Small intestine (tissue), 7 donors: ENCODE data around the gene SCYGR4. TPM values are rescaled to one million over a fixed set of nuclear protein-coding genes. Genes with fewer than 3 reads are reported as not detected.
A peak's percentile ranks its signal among the peaks of the same experiment; 100 is the strongest.

ENCODE experiments used
- DNase-seq, 2 donors: peaks; one replicate each; pipeline versions ENCODE4 v3.0.0 to v3.0.0-alpha.2; 2013
- FAIRE-seq: peaks from 2 replicates; lab custom pipeline; 2012; peaks lifted over from hg19 to GRCh38; lab: Jason Lieb, UNC
- H3K27ac ChIP-seq, 3 donors: one replicate each; pipeline ENCODE4 v1.5.1; 2013; ENCODE audit warnings: low read length in 2 of 3, mild to moderate bottlenecking in 2 of 3, control low read depth in 1 of 3, inconsistent platforms in 1 of 3, low read depth in 1 of 3, moderate library complexity in 1 of 3
- H3K27me3 ChIP-seq, 3 donors: one replicate each; pipeline ENCODE4 v1.6.1; 2013; ENCODE audit warnings: low read length in 3 of 3, inconsistent platforms in 1 of 3; ENCODE audit not compliant: control insufficient read depth in 3 of 3, insufficient read depth in 3 of 3
- H3K36me3 ChIP-seq, 3 donors: one replicate each; pipeline ENCODE4 v1.6.1; 2013; ENCODE audit warnings: low read length in 3 of 3, inconsistent platforms in 1 of 3, low read depth in 1 of 3, mild to moderate bottlenecking in 1 of 3, moderate library complexity in 1 of 3; ENCODE audit not compliant: control insufficient read depth in 3 of 3, insufficient read depth in 2 of 3
- H3K4me1 ChIP-seq, 3 donors: one replicate each; pipeline ENCODE4 v1.6.1; 2013; ENCODE audit warnings: low read length in 2 of 3, inconsistent platforms in 1 of 3, low read depth in 1 of 3, mild to moderate bottlenecking in 1 of 3, moderate library complexity in 1 of 3; ENCODE audit not compliant: control insufficient read depth in 3 of 3, insufficient read depth in 2 of 3
- H3K4me3 ChIP-seq, 3 donors: one replicate each; pipeline ENCODE4 v1.5.1; 2013; ENCODE audit warnings: low read length in 3 of 3, control low read depth in 1 of 3, inconsistent platforms in 1 of 3, low read depth in 1 of 3, mild to moderate bottlenecking in 1 of 3, moderate library complexity in 1 of 3
- H3K9me3 ChIP-seq, 2 donors: one replicate each; pipeline ENCODE4 v1.6.1; 2013; ENCODE audit warnings: low read depth in 1 of 2, low read length in 1 of 2; ENCODE audit not compliant: control insufficient read depth in 2 of 2, insufficient read depth in 1 of 2
- WGBS, 3 donors: extraction: QIAGEN DNeasy Blood & Tissue Kit; methylation state at CpG; one replicate each; pipeline ENCODE4 v1.1.7; 2013; 5-methylcytosine and 5-hydroxymethylcytosine counted together
- polyA plus RNA-seq, 4 donors: library from polyadenylated mRNA; stranded (reverse) in 3 of 4; unstranded in 1 of 4; fragments of 200-250 nt in 3 of 4; fragments of 120-200 nt in 1 of 4; gene quantifications; one replicate each; pipeline versions ENCODE4 v1.2.1 to v1.2.3, GENCODE V29; 2013
- donor health status: healthy with polysubstance abuse.
- donor health status: control.
- donor health status: control.
- donor health status: Bipolar disorder and iron deficiency.
- donor health status: healthy.

The SCYGR4 gene
- polyA plus RNA-seq, 4 donors = not detected

DNA sequence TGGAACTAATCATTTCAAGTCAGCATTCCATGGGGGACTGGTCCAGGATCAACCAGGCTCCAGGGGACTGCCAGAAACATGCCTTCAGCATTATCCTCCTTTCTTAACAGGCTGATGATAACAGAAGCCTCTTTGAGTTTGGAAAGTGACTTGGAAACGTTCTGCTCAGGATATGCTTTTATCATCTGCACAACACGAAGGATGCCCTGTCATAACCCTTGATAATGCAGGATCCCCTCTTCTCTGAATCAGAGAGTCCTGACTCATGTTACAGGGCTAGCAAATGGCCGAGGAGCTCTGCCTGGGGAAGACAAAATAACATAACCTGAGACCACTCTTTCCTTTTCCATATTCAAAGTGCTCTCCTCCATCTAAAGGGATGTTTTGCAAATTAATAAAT is 9.4 kb upstream of the SCYGR4 start:
- no peaks in the 10 kb centered on the region for H3K36me3 ChIP-seq
- DNase-seq (no peak), FAIRE-seq (no peak)
- no peak overlapping the region for H3K27ac ChIP-seq
- 57 to 80% (median 67%) methylated on average over 3 of the region's 3 CpGs for WGBS, 3 donors
- H3K4me1 ChIP-seq = no peaks in the 10 kb centered on the region
- peaks cover 0 to 3% (median 0%) of the 10 kb centered on the region in 3 donors for H3K27me3 ChIP-seq
- H3K4me3 ChIP-seq = no peak overlapping the region
- no peaks in the 10 kb centered on the region for H3K9me3 ChIP-seq

DNA sequence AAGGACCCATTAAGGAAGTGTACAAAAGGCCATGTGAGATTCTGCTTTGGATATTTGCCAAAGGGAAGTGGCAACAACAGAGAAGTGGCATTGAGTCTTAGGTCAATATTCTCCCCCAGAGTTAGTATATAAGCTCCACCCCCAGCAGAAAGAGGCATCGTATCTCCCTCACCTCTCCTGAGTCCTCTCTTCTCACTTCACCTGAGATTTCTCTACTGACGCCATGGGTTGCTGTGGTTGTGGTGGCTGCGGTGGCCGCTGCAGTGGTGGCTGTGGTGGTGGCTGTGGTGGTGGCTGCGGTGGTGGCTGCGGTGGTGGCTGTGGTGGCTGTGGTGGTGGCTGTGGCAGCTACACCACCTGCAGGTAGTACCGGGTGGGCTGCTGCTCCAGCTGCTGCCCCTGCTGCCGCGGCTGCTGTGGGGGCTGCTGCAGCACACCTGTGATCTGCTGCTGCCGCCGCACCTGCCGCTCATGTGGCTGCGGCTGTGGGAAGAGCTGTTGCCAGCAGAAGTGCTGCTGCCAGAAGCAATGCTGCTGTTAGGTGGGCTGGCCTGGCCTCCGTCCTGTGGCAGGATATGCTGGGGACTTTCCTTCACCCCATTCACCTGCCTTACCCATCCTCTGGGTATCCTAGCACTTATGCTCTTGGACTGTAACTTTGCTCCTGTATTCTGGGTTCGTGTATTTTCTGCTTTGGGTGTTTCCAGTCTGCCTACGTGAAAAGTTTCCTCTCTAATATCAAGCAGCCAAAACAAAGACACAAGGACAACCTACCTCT is 8.5 kb upstream of the SCYGR4 start:
- Histone ChIP-seq H3K27me3 (peaks cover 0 to 3% (median 0%) of the 10 kb centered on the region in 3 donors), H3K4me1 (no peaks in the 10 kb centered on the region), H3K9me3 (no peaks in the 10 kb centered on the region), H3K36me3 (no peaks in the 10 kb centered on the region), H3K4me3 (no peak overlapping the region), H3K27ac (no peak overlapping the region)
- WGBS, 3 donors = 61 to 79% (median 71%) methylated on average over 10 to 16 of the region's 16 CpGs
- DNase-seq = peak in 1 of 2 donors; percentile 32
- FAIRE-seq = no peak

DNA sequence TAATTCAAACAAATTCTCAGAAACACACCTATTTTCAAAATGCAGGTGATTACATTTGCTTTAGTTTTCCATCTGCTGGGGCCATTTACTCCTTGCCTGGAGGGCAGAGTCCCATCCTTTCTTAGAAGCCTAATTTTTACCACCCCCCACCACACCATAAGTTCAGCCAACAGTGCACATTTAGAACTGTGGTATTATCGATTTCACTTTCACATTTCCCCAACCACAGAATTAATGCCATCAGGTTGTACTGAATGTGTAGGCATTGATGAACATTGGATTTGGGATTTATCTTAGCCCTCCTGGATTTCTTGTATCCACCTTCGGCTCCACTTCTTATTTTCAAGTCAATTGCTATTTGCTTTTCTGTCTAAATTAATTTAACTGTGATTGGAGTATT is 7.2 kb upstream of the SCYGR4 start:
- Histone ChIP-seq H3K27me3 (peaks cover 0 to 3% (median 0%) of the 10 kb centered on the region in 3 donors), H3K4me1 (no peaks in the 10 kb centered on the region), H3K4me3 (no peak overlapping the region), H3K27ac (no peak overlapping the region), H3K9me3 (no peaks in the 10 kb centered on the region), H3K36me3 (no peaks in the 10 kb centered on the region)
- 47 to 69% (median 58%) methylated on average over 2 of the region's 2 CpGs for WGBS, 3 donors
- DNase-seq (no peak), FAIRE-seq (no peak)

DNA sequence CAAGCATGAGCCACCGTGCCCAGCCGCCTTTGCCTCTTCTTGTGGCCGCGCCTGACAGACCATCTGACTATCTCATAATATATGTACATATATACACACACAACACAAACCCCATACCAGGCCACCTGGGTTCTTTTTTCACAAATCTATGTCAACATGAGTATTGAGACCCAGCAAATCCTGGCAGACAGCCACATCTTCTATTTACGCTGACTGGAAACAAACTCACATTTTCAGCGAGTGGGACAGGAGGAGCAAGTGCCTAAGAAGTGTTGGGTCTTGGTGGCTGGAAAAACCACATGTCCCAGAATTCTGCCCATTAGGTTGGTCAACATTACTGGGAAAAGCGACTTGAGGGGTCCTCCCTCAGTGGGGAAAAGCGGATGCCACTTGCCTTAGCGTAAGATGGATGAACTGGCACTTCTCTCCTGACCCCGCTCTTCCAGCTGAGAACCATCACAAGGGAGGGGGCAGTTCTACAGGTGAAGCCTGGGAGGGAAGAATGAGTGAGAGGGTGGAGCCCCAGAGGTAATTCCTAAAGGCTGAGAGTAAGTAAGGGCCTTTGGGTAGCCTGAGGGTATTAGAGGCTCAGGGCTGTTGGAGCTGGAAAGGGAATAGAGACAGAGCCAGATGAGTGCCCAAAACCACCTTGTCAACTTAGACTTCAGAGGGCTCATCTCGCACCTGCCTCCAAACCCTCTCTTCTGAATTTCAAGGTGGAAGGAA is 4.6 kb upstream of the SCYGR4 start:
- Histone ChIP-seq H3K9me3 (no peaks in the 10 kb centered on the region), H3K36me3 (no peaks in the 10 kb centered on the region), H3K27me3 (peaks cover 0 to 3% (median 0%) of the 10 kb centered on the region in 3 donors), H3K27ac (no peak overlapping the region), H3K4me3 (no peak overlapping the region), H3K4me1 (no peaks in the 10 kb centered on the region)
- no peak for DNase-seq
- FAIRE-seq = no peak
- WGBS, 3 donors = 81 to 87% (median 87%) methylated on average over 11 of the region's 11 CpGs

DNA sequence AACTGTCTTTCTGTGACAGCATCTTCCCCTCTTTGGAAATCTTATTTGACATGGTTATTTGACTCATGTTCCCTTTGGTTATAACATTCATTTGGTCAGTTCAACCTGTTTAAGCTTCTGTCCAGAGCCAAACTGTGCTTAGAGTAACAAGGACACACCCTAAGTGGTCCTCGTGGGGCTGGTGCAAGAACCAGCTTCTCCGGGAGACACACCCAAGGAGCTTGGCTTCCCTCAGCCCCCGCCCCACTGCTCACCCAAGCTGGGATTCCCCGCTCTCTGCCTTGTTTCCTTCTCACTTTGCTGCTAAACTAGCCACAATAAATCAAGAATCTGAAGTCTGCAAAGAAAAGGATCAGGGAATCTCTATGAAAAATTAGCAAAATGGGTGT is 4.0 kb upstream of the SCYGR4 start:
- no peak for DNase-seq
- Histone ChIP-seq H3K27ac (no peak overlapping the region), H3K9me3 (no peaks in the 10 kb centered on the region), H3K4me3 (no peak overlapping the region), H3K4me1 (no peaks in the 10 kb centered on the region), H3K27me3 (peaks cover 0 to 3% (median 0%) of the 10 kb centered on the region in 3 donors), H3K36me3 (no peaks in the 10 kb centered on the region)
- 61 to 63% (median 62%) methylated on average over 4 of the region's 4 CpGs for WGBS, 3 donors
- FAIRE-seq = no peak

DNA sequence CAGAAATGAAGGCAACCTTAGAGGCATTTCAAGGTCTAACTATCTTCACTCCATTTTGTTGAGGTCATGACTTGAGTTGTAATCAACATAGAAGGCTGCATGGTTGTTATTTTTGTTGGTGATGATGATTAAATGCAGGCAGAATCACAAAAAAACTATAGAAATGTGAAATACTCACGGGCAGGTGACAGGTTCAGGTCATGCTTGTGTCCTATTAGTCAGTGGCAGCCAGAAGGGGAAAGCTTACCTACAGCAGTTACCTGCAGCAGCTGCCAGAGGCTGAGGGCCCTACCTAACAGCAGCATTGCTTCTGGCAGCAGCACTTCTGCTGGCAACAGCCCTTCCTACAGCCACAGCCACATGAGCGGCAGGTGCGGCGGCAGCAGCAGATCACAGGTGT is 3.1 kb upstream of the SCYGR4 start:
- DNase-seq = no peak
- no peaks in the 10 kb centered on the region for H3K4me1 ChIP-seq
- WGBS, 3 donors = 61 to 87% (median 76%) methylated on average over 1 to 4 of the region's 4 CpGs
- no peak overlapping the region for H3K4me3 ChIP-seq
- H3K27me3 ChIP-seq = peaks cover 0 to 3% (median 0%) of the 10 kb centered on the region in 3 donors
- no peak overlapping the region for H3K27ac ChIP-seq
- FAIRE-seq = no peak
- H3K36me3 ChIP-seq = no peaks in the 10 kb centered on the region
- H3K9me3 ChIP-seq = no peaks in the 10 kb centered on the region

DNA sequence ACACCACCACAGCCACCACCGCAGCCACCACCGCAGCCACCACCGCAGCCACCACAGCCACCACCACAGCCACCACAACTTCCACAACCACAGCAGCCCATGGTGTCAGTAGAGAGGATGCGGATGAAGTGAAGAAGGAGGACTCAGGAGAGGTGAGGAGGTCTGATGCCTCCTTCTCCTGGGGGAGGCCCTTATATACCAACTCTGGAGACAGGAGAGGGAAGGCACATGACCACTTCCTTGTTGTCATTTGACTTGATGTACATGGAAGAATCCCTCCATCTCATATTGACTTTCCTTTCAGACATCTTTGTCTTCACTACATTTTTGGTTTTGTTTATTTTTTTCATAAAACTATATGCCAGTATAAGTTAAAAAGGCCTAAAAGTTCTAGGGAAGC is 2.6 kb upstream of the SCYGR4 start, which contains the start of gene SCYGR3:
Gene SCYGR3 (minus strand): TSS at position 101 of the 400 bp plus-strand sequence. CDS start 0 bp downstream, at position 101.
- peaks cover 0 to 3% (median 0%) of the 10 kb centered on the region in 3 donors for H3K27me3 ChIP-seq
- no peak for FAIRE-seq
- no peaks in the 10 kb centered on the region for H3K4me1 ChIP-seq
- H3K36me3 ChIP-seq = no peaks in the 10 kb centered on the region
- H3K9me3 ChIP-seq = no peaks in the 10 kb centered on the region
- WGBS, 3 donors = 95 to 100% (median 97%) methylated on average over 1 to 4 of the region's 4 CpGs
- no peak for DNase-seq
- no peak within 1 kb of the TSS for H3K27ac ChIP-seq
- H3K4me3 ChIP-seq = no peak within 1 kb of the TSS

DNA sequence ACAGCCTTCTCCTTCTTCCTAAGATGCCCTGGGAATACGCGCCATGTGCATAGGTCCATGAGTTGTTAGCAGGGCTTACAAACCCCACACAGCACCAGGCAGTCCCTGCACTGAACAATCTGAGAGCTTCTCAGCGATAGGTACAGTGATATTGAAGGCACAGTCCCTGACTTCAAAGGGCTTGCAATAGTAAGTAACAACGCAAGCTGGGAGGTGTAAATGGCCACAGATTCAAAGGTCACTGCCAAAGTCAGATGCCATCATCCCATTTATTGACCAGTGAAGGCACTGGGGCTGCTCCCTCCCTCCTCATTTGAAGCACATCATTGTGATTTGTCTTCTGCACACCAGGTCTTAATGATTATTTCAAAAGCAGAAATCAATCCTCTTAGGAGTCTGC is 2.1 kb upstream of the SCYGR4 start:
- no peaks in the 10 kb centered on the region for H3K4me1 ChIP-seq
- 65 to 86% (median 75%) methylated on average over 4 of the region's 4 CpGs for WGBS, 3 donors
- no peaks in the 10 kb centered on the region for H3K36me3 ChIP-seq
- H3K9me3 ChIP-seq = no peaks in the 10 kb centered on the region
- DNase-seq = peak in 1 of 2 donors; percentile 11
- peaks cover 0 to 3% (median 0%) of the 10 kb centered on the region in 3 donors for H3K27me3 ChIP-seq
- H3K4me3 ChIP-seq = no peak overlapping the region
- H3K27ac ChIP-seq = no peak overlapping the region
- no peak for FAIRE-seq
